Muscle of leg (tissue), 11 donors: Measurements from ENCODE around the gene EFEMP1. TPM values are rescaled to one million over a fixed set of nuclear protein-coding genes. Genes with fewer than 3 reads are reported as not detected.
A peak's percentile ranks its signal among the peaks of the same experiment; 100 is the strongest.

ENCODE experiments used
- DNase-seq: peaks from one replicate; pipeline ENCODE4 v3.0.0; 2013
- H3K27ac ChIP-seq: one replicate; pipeline ENCODE4 v1.5.1; 2013; ENCODE audit warnings: mild to moderate bottlenecking, low read length, control low read depth
- H3K27me3 ChIP-seq: one replicate; pipeline ENCODE4 v1.6.1; 2013; ENCODE audit warnings: low read length; ENCODE audit not compliant: control insufficient read depth, insufficient read depth
- H3K36me3 ChIP-seq: one replicate; pipeline ENCODE4 v1.6.1; 2013; ENCODE audit warnings: low read length; ENCODE audit not compliant: control insufficient read depth, insufficient read depth
- H3K4me1 ChIP-seq: one replicate; pipeline ENCODE4 v1.6.1; 2013; ENCODE audit warnings: low read length; ENCODE audit not compliant: control insufficient read depth, insufficient read depth
- H3K4me3 ChIP-seq: one replicate; pipeline ENCODE4 v1.5.1; 2013; ENCODE audit warnings: low read length, control low read depth
- H3K9me3 ChIP-seq: replicated peaks from 2 replicates; pipeline ENCODE4 v1.6.1; 2013; ENCODE audit warnings: low read depth, low read length; ENCODE audit not compliant: control insufficient read depth
- WGBS: methylation state at CpG from one replicate; pipeline ENCODE4 v1.1.5; 2013; ENCODE audit warnings: missing lambda C conversion rate; ENCODE audit not compliant: insufficient coverage; 5-methylcytosine and 5-hydroxymethylcytosine counted together
- polyA plus RNA-seq, 8 donors: library from polyadenylated mRNA; unstranded; fragments of 120-200 nt; gene quantifications; one replicate each; pipeline versions ENCODE4 v1.2.1 to v1.2.3, GENCODE V29; 2013; ENCODE audit warnings: inconsistent platforms in 1 of 8, low replicate concordance in 1 of 8; ENCODE audit not compliant: insufficient read length in 8 of 8, insufficient read depth in 1 of 8
- total RNA-seq: library from RNA; stranded (reverse); fragments of 120-200 nt; gene quantifications from one replicate; pipeline ENCODE4 v1.2.4, GENCODE V29; 2013

The EFEMP1 gene
- total and polyA plus RNA-seq, 9 donors: 18.6 to 39.0 (median 24.9) TPM

DNA sequence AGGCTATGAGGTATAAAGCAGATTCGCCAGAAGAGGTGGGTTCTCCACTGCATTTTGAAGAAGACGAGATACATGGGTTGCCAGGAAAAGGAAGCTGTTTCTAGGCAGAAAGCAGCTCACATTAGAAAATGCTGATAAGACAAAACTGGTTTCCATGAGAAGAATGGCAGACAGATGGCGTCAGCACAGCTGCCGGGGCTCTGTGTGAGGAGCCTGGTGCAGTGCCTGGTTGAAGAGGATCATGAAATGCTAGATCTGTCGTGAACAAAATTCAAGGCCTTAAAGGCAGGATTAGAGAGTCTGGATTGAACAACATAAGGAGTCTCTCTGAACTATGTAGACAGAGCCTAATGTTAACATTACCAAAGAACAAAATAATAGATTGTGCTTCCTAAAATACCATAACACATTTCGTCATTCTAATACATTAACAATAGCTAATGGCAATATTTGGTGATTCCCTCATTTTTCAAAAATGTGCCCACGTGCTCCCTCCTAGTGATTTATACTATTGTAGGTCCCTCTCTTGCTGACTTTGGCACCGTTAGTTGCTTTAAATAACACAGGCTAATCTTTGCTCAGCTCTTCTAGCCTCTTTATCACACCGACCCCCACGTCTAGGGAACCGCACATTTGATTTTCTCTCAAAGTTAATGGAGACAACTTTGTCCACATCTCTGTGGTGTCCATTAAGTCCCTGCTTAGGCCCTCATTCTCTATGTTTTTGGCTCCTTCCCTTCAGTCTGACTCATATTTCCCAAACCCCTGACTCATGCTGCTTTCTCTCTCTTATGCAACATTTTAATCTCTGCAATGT is 38.2 kb downstream of the EFEMP1 start:
- Histone ChIP-seq H3K27me3 (no peaks in the 10 kb centered on the region), H3K27ac (no peak overlapping the region), H3K9me3 (no peaks in the 10 kb centered on the region), H3K36me3 (no peaks in the 10 kb centered on the region), H3K4me3 (no peak overlapping the region), H3K4me1 (no peaks in the 10 kb centered on the region)
- DNase-seq: peak; percentile 70
- WGBS: 78% methylated on average over 10 of the region's 11 CpGs

DNA sequence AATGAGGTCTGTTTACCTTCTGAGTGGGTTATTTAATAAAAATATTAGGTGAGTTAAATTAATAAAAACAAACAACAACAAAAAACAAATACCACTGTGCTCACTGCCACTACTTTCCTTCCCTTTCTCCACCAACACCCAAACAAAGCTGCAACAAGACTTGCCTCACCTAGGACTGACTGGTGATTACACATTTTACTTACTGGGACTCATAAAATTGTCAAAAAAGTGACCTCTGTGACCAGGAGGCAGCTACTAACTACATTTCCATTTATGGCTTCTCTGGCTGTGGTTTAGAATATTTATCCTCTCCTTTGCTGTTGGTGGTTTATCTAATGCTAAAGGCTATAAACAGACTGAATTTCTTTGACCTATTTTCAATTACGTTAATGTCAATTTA is 39.8 kb downstream of the EFEMP1 start:
- no peaks in the 10 kb centered on the region for H3K9me3 ChIP-seq
- no peaks in the 10 kb centered on the region for H3K36me3 ChIP-seq
- H3K27me3 ChIP-seq: no peaks in the 10 kb centered on the region
- WGBS: no CpG with 5 or more reads among the region's 1 CpG
- H3K4me1 ChIP-seq: no peaks in the 10 kb centered on the region
- H3K27ac ChIP-seq: no peak overlapping the region
- DNase-seq: no peak
- no peak overlapping the region for H3K4me3 ChIP-seq

DNA sequence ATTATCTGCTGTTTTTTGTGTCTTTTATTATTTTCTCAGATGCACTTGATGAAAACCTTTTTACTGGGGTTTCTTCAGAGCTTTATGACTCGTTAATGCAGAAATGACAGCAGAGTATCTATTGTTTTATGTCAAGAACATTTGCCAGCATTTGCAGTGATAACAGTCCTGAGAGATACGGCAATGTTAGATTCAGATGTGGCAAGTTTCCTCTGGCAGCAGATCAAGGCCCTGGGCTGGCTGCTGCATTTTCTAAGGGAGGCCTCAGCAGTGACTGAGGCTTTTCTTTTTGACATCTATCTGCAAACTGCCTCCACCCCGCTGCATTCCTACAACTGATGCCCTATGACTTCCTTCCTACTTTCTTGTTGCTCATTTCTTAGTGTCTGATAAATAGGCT is 40.2 kb downstream of the EFEMP1 start:
- no peaks in the 10 kb centered on the region for H3K9me3 ChIP-seq
- H3K27ac ChIP-seq: no peak overlapping the region
- H3K4me3 ChIP-seq: no peak overlapping the region
- no peaks in the 10 kb centered on the region for H3K36me3 ChIP-seq
- no peaks in the 10 kb centered on the region for H3K27me3 ChIP-seq
- H3K4me1 ChIP-seq: no peaks in the 10 kb centered on the region
- 44% methylated on average over 1 of the region's 3 CpGs for WGBS
- no peak for DNase-seq

DNA sequence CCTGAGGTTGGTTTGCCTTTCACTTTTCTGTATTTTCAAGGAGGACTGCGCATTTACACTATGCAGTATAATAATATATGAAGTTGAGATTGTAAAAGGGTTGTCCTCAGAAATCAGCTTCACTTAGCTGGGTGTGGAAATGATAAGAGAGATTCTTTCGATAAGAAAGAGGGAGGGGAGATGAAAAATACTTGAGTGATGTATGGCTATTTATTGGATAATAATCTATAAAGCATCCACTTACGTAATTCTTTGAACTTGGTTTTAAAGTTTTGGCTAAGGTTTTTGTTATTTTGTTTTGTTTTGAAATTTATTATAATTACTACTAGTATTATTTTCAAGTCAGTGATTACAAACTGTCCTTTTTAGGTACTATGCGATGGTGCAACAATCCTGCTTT is 40.6 kb downstream of the EFEMP1 start:
- Histone ChIP-seq H3K4me3 (no peak overlapping the region), H3K27me3 (no peaks in the 10 kb centered on the region), H3K9me3 (no peaks in the 10 kb centered on the region), H3K27ac (no peak overlapping the region), H3K36me3 (no peaks in the 10 kb centered on the region), H3K4me1 (no peaks in the 10 kb centered on the region)
- no peak for DNase-seq
- WGBS: no CpG with 5 or more reads among the region's 4 CpGs

DNA sequence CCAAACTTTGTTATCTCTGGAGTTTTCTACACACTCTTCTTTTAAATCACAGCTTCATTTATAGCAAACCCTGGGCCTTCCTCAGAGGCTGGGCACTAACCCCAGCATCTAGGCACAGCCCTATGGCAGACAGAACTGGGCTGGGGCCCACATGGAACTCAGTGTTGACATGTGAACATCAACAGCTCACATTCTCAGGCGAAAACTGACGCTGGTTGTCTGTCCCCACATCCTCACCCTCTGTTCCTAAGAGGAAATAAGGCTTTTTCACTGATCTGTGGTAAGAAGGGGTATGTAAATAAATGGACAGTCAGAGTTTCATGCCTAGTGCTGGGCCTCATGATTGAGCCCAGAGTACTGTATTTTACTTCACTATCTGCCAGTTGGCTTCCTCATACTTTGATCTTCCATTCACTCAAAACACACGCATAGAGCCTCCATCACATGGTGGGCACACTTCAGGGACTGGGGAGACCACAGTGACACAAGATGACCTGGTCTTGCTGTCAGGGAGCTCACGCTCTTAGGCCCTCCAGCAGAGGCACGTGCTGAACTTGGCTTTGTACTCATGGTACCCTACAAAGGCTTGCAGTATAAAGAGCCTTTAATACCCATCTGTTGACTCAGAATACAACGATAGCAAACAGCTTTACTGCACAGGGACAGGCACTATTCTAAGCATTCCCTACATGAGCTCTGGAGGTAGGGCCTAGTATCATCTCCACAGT is 43.0 kb downstream of the EFEMP1 start:
- no peak overlapping the region for H3K4me3 ChIP-seq
- H3K9me3 ChIP-seq: no peaks in the 10 kb centered on the region
- H3K27me3 ChIP-seq: no peaks in the 10 kb centered on the region
- no peak for DNase-seq
- H3K36me3 ChIP-seq: no peaks in the 10 kb centered on the region
- WGBS: 100% methylated on average over 3 of the region's 6 CpGs
- H3K4me1 ChIP-seq: no peaks in the 10 kb centered on the region
- H3K27ac ChIP-seq: no peak overlapping the region

DNA sequence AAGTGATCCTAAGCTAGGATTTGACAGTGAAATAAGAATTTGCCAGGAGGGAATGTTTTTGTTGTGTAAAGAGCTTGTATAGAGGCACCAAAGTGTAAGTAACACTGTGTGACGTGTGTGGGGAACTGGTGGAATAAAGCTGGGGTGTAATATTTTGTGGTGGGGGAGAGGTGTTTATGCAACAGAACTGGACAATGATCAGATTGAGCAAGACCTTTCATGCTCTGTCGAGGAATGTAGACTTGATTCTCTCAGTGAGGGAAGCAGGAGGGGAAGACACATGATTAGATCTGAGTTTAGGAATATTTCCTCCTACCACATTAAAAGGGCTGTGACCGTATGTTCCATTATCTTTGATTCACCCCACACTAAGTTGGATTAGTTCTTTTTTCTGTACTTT is 43.6 kb downstream of the EFEMP1 start:
- H3K36me3 ChIP-seq: no peaks in the 10 kb centered on the region

DNA sequence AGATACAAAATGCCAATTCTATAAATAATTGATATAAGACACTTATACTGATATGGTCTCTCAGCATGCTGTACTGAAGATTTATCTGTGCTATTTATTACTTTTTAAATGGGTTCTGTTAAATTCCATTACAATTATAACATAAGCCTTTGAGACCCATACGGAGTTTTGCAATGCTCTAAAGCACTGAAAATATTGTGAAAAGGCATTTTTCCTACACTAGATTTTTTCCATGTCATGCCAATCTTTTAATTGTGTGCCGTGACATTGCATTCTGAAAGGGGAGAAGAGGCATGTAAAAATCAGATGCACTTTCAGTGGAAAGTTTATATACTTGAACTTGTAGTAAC is 46.5 kb downstream of the EFEMP1 start:
- WGBS: no CpG with 5 or more reads among the region's 2 CpGs
- no peak overlapping the region for H3K4me3 ChIP-seq
- DNase-seq: peak; percentile 36
- no peak overlapping the region for H3K27ac ChIP-seq
- H3K36me3 ChIP-seq: no peaks in the 10 kb centered on the region
- H3K9me3 ChIP-seq: no peaks in the 10 kb centered on the region
- no peaks in the 10 kb centered on the region for H3K4me1 ChIP-seq
- no peaks in the 10 kb centered on the region for H3K27me3 ChIP-seq

More for the DNA sequence above, 43.6 kb downstream of the EFEMP1 start:
- Histone ChIP-seq H3K27ac (no peak overlapping the region), H3K27me3 (no peaks in the 10 kb centered on the region), H3K4me1 (no peaks in the 10 kb centered on the region), H3K9me3 (no peaks in the 10 kb centered on the region), H3K4me3 (no peak overlapping the region)
- 91% methylated on average over 1 of the region's 3 CpGs for WGBS
- DNase-seq: no peak

DNA sequence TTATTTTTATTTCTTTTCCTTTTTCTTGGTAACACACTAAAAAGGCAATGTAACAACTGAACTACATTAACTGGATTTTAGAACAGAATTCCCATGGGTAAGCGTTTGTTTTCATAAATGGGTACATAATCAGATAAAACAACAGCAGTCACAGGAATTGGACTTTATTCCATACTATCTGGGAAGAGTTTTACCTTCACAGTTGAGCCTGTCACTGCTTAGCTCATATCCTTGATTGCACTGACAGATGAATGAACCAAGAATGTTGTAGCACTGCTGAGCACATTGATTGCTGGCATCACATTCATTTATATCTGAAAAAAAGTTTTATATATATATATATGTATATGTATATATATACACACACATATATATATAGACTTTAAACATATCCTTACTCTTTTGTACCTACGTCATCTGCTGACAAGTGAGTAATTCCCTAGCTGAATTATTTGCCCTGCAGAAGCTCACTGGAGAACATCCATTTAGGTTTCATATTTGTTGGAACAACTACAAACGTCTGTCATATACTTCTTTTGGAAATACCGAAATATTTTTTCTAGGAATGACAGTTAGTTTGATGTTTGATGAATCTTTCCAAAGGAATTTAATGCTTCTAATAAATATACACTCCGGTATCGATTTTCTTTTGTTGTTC is 47.0 kb downstream of the EFEMP1 start:
- WGBS: no CpG with 5 or more reads among the region's 6 CpGs
- no peaks in the 10 kb centered on the region for H3K4me1 ChIP-seq
- H3K9me3 ChIP-seq: no peaks in the 10 kb centered on the region
- no peak overlapping the region for H3K4me3 ChIP-seq
- H3K27me3 ChIP-seq: no peaks in the 10 kb centered on the region
- no peak overlapping the region for H3K27ac ChIP-seq
- H3K36me3 ChIP-seq: no peaks in the 10 kb centered on the region
- no peak for DNase-seq

DNA sequence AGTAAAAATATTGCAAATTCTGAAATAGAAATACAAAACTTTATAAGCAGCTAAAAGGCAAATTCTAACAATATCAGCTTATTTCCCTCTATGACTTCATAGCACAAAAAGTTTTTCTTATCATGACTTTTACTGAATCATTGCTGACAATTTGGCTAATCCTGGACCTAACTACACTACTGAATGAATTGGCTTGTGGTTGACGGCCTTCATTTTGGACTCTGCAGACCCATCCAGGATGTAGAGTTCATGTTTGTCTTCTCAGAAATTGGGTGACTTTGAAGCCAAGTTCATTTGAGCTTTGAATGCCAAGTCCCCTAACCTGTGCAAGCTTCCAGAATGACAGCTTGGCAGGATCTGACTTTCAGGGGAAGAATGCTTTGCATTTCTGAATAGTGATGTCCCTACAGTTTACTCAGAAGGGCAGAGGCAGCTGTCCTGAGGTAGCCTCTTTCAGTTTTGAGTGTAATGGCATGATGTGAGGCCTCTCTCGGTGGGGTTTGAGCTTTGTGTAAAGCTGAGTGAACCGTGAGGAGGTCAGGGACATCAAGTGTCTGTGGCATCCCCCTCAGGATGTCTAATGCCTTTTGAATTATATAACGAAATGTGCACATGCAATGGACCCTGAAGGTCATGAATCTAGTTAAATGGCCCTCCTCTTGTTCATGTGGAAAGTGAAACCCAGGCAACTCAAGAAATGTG is 48.0 kb downstream of the EFEMP1 start:
- Histone ChIP-seq H3K27me3 (no peaks in the 10 kb centered on the region), H3K27ac (no peak overlapping the region), H3K4me1 (no peaks in the 10 kb centered on the region), H3K4me3 (no peak overlapping the region), H3K9me3 (no peaks in the 10 kb centered on the region), H3K36me3 (no peaks in the 10 kb centered on the region)
- WGBS: 76% methylated on average over 3 of the region's 4 CpGs
- DNase-seq: no peak

DNA sequence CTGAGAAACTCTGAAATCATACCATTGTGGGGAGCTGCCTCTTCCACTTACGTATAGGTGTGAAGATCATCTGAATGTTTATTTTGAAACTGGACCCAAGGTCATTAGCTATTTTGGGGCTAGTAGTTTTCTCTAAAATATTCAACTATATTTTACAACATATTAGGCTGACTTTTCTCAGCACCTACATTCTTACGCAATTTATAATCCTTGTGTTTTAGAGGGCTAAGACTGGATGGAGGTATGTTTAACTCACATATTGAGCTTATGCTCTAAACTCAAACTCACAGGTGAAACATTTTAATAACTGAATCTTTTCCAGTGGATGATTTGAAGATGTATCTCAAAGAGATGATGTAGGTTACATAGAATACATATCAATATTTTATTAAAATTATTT is 49.2 kb downstream of the EFEMP1 start:
- no peaks in the 10 kb centered on the region for H3K36me3 ChIP-seq
- WGBS: no CpG with 5 or more reads among the region's 2 CpGs
- H3K4me3 ChIP-seq: no peak overlapping the region
- no peak for DNase-seq
- no peaks in the 10 kb centered on the region for H3K4me1 ChIP-seq
- no peaks in the 10 kb centered on the region for H3K9me3 ChIP-seq
- no peaks in the 10 kb centered on the region for H3K27me3 ChIP-seq
- H3K27ac ChIP-seq: no peak overlapping the region
